ENCODE data around the gene PPIF. TPM values are rescaled to one million over a fixed set of nuclear protein-coding genes. Genes with fewer than 3 reads are reported as not detected.

PPIF gene
- polyA plus RNA-seq, 6 donors from 2014 or later = 9.5 to 16.1 (median 12.7) TPM

- H3K27ac Mint-ChIP-seq = peak overlapping the region in 4 of 6 donors; percentile 15 to 93 (median 79)
- peaks cover 3 to 23% of the 10 kb centered on the region in 2 donors for H3K36me3 Mint-ChIP-seq
- peaks cover 27 to 48% (median 40%) of the 10 kb centered on the region in 3 donors for H3K4me1 Mint-ChIP-seq
- no peak for DNase-seq
- H3K4me3 Mint-ChIP-seq = peak overlapping the region in 2 of 8 donors; percentile 72 to 85
- no peak for ATAC-seq (ENCODE audit: low read depth in 2 of 2)
- H3K9me3 Mint-ChIP-seq = no peaks in the 10 kb centered on the region
- H3K27me3 Mint-ChIP-seq = no peaks in the 10 kb centered on the region
Measured at GRCh38 chr10:79349766-79350406, 2.6 kb downstream of the PPIF start.

- peak overlapping the region in 5 of 6 donors; percentile 14 to 89 (median 29) for H3K27ac Mint-ChIP-seq
- H3K9me3 Mint-ChIP-seq = no peaks in the 10 kb centered on the region
- no peak for DNase-seq
- no peak for ATAC-seq (ENCODE audit: low read depth in 2 of 2)
- peaks cover 31 to 55% (median 43%) of the 10 kb centered on the region in 3 donors for H3K4me1 Mint-ChIP-seq
- peaks cover 3 to 23% of the 10 kb centered on the region in 2 donors for H3K36me3 Mint-ChIP-seq
- no peaks in the 10 kb centered on the region for H3K27me3 Mint-ChIP-seq
- H3K4me3 Mint-ChIP-seq = peak overlapping the region in 2 of 8 donors; percentile 25 to 85
Measured at GRCh38 chr10:79350407-79351154, 3.3 kb downstream of the PPIF start.

- no peak for DNase-seq
- Mint-ChIP-seq H3K27ac (peak overlapping the region in 1 of 6 donors; percentile 47), H3K4me3 (peak overlapping the region in 1 of 8 donors; percentile 24), H3K36me3 (peaks cover 3 to 23% of the 10 kb centered on the region in 2 donors), H3K9me3 (no peaks in the 10 kb centered on the region), H3K4me1 (peaks cover 33 to 62% (median 51%) of the 10 kb centered on the region in 3 donors), H3K27me3 (no peaks in the 10 kb centered on the region)
- ATAC-seq (ENCODE audit: low read depth in 2 of 2) = no peak
Measured at GRCh38 chr10:79351332-79351731, 4.1 kb downstream of the PPIF start.

- H3K27ac Mint-ChIP-seq = no peak overlapping the region
- H3K4me3 Mint-ChIP-seq = no peak overlapping the region
- ATAC-seq (ENCODE audit: low read depth in 2 of 2) = no peak
- no peaks in the 10 kb centered on the region for H3K27me3 Mint-ChIP-seq
- no peaks in the 10 kb centered on the region for H3K9me3 Mint-ChIP-seq
- no peak for DNase-seq
- H3K36me3 Mint-ChIP-seq = peaks cover 3 to 23% of the 10 kb centered on the region in 2 donors
- peaks cover 36 to 62% (median 51%) of the 10 kb centered on the region in 3 donors for H3K4me1 Mint-ChIP-seq
Measured at GRCh38 chr10:79352035-79352877, 5.0 kb downstream of the PPIF start.

- DNase-seq = no peak
- Mint-ChIP-seq H3K4me3 (peak overlapping the region in 1 of 8 donors; percentile 21), H3K9me3 (no peaks in the 10 kb centered on the region)
Measured at GRCh38 chr10:79353000-79353406, 5.7 kb downstream of the PPIF start.

GRCh38 chr10:79353726-79354125, 6.5 kb downstream of the PPIF start:
- DNase-seq (no peak), ATAC-seq (ENCODE audit: low read depth in 2 of 2) (no peak)
- H3K27me3 Mint-ChIP-seq = no peaks in the 10 kb centered on the region
- peaks cover 32 to 60% (median 43%) of the 10 kb centered on the region in 3 donors for H3K4me1 Mint-ChIP-seq
- H3K4me3 Mint-ChIP-seq = peak overlapping the region in 2 of 8 donors; percentile 26 to 29
- H3K36me3 Mint-ChIP-seq = peaks cover 3 to 23% of the 10 kb centered on the region in 2 donors
- H3K9me3 Mint-ChIP-seq = no peaks in the 10 kb centered on the region
- peak overlapping the region in 2 of 6 donors; percentile 44 to 53 for H3K27ac Mint-ChIP-seq

More at GRCh38 chr10:79353000-79353406, 5.7 kb downstream of the PPIF start:
- ATAC-seq (ENCODE audit: low read depth in 2 of 2) = no peak
- Mint-ChIP-seq H3K4me1 (peaks cover 36 to 62% (median 50%) of the 10 kb centered on the region in 3 donors), H3K27ac (peak overlapping the region in 1 of 6 donors; percentile 57), H3K27me3 (no peaks in the 10 kb centered on the region), H3K36me3 (peaks cover 3 to 23% of the 10 kb centered on the region in 2 donors)

- peak; percentile 51 to 69 for ATAC-seq (ENCODE audit: low read depth in 2 of 2)
- no peak for DNase-seq
- H3K27ac Mint-ChIP-seq = peak overlapping the region in 5 of 6 donors; percentile 31 to 78 (median 53)
- no peaks in the 10 kb centered on the region for H3K27me3 Mint-ChIP-seq
- peak overlapping the region in 2 of 8 donors; percentile 29 to 74 for H3K4me3 Mint-ChIP-seq
- H3K9me3 Mint-ChIP-seq = no peaks in the 10 kb centered on the region
- H3K4me1 Mint-ChIP-seq = peaks cover 27 to 60% (median 39%) of the 10 kb centered on the region in 3 donors
- peaks cover 3 to 23% of the 10 kb centered on the region in 2 donors for H3K36me3 Mint-ChIP-seq
Measured at GRCh38 chr10:79354141-79354540, 6.9 kb downstream of the PPIF start.

GRCh38 chr10:79354615-79355014, 7.3 kb downstream of the PPIF start:
- ATAC-seq (ENCODE audit: low read depth in 2 of 2) (no peak), DNase-seq (no peak)
- H3K4me3 Mint-ChIP-seq = peak overlapping the region in 1 of 8 donors; percentile 74
- peaks cover 3 to 22% of the 10 kb centered on the region in 2 donors for H3K36me3 Mint-ChIP-seq
- peaks cover 25 to 58% (median 35%) of the 10 kb centered on the region in 3 donors for H3K4me1 Mint-ChIP-seq
- no peaks in the 10 kb centered on the region for H3K27me3 Mint-ChIP-seq
- H3K9me3 Mint-ChIP-seq = no peaks in the 10 kb centered on the region
- H3K27ac Mint-ChIP-seq = peak overlapping the region in 2 of 6 donors; percentile 31

- peaks cover 0 to 3% (median 0%) of the 10 kb centered on the region in 3 donors for H3K27me3 Mint-ChIP-seq
- peaks cover 28 to 62% (median 38%) of the 10 kb centered on the region in 3 donors for H3K4me1 Mint-ChIP-seq
- H3K4me3 Mint-ChIP-seq = no peak overlapping the region
- H3K36me3 Mint-ChIP-seq = peaks cover 4 to 15% of the 10 kb centered on the region in 2 donors
- ATAC-seq (ENCODE audit: low read depth in 2 of 2) (no peak), DNase-seq (no peak)
- H3K27ac Mint-ChIP-seq = peak overlapping the region in 3 of 6 donors; percentile 67 to 94 (median 92)
- H3K9me3 Mint-ChIP-seq = no peaks in the 10 kb centered on the region
Measured at GRCh38 chr10:79355420-79356017, 8.2 kb downstream of the PPIF start.

GRCh38 chr10:79356104-79356503, 8.8 kb downstream of the PPIF start:
- no peaks in the 10 kb centered on the region for H3K9me3 Mint-ChIP-seq
- peaks cover 28 to 63% (median 38%) of the 10 kb centered on the region in 3 donors for H3K4me1 Mint-ChIP-seq
- peak overlapping the region in 1 of 8 donors; percentile 61 for H3K4me3 Mint-ChIP-seq
- peaks cover 7 to 15% of the 10 kb centered on the region in 2 donors for H3K36me3 Mint-ChIP-seq
- H3K27me3 Mint-ChIP-seq = peaks cover 0 to 4% (median 0%) of the 10 kb centered on the region in 3 donors
- ATAC-seq (ENCODE audit: low read depth in 2 of 2) (peak in 1 of 2 donors; percentile 22), DNase-seq (no peak)
- H3K27ac Mint-ChIP-seq = peak overlapping the region in 1 of 6 donors; percentile 94

GRCh38 chr10:79357180-79357579, 9.9 kb downstream of the PPIF start:
- H3K4me3 Mint-ChIP-seq = peak overlapping the region in 1 of 8 donors; percentile 44
- no peak overlapping the region for H3K27ac Mint-ChIP-seq
- DNase-seq = no peak
- peaks cover 28 to 62% (median 36%) of the 10 kb centered on the region in 3 donors for H3K4me1 Mint-ChIP-seq
- ATAC-seq (ENCODE audit: low read depth in 2 of 2) = no peak
- peaks cover 0 to 4% (median 0%) of the 10 kb centered on the region in 3 donors for H3K27me3 Mint-ChIP-seq
- H3K36me3 Mint-ChIP-seq = peaks cover 6 to 13% of the 10 kb centered on the region in 2 donors
- no peaks in the 10 kb centered on the region for H3K9me3 Mint-ChIP-seq

- ATAC-seq (ENCODE audit: low read depth in 2 of 2) (no peak), DNase-seq (no peak)
- no peak overlapping the region for H3K4me3 Mint-ChIP-seq
- H3K27ac Mint-ChIP-seq = peak overlapping the region in 3 of 6 donors; percentile 6 to 84 (median 82)
- peaks cover 0 to 4% of the 10 kb centered on the region in 2 donors for H3K36me3 Mint-ChIP-seq
- peaks cover 20 to 49% (median 25%) of the 10 kb centered on the region in 3 donors for H3K4me1 Mint-ChIP-seq
- no peaks in the 10 kb centered on the region for H3K9me3 Mint-ChIP-seq
- peaks cover 0 to 4% (median 0%) of the 10 kb centered on the region in 3 donors for H3K27me3 Mint-ChIP-seq
Measured at GRCh38 chr10:79358811-79359210, 11.5 kb downstream of the PPIF start.

Data from naive B cell (primary cell).